ENCODE data around the gene PACS2.

The PACS2 gene

GRCh38 chr14:105412771-105413543, 98.4 kb downstream of the PACS2 start:
- ATAC-seq (ENCODE audit: low read depth), result no peak
- Histone ChIP-seq H3K4me3 (ENCODE audit: severe bottlenecking) (no peak overlapping the region), H3K9me3 (ENCODE audit: severe bottlenecking) (no peaks in the 10 kb centered on the region), H3K27me3 (ENCODE audit: insufficient read depth, poor library complexity, severe bottlenecking) (peaks cover 18% of the 10 kb centered on the region), H3K4me1 (ENCODE audit: insufficient read depth, poor library complexity, severe bottlenecking) (no peaks in the 10 kb centered on the region), H3K27ac (ENCODE audit: poor library complexity, severe bottlenecking) (no peak overlapping the region), H3K36me3 (ENCODE audit: low read depth) (no peaks in the 10 kb centered on the region)
- peak; percentile 57 for DNase-seq (ENCODE audit: low spot score)
- TF ChIP-seq CTCF (IDR thresholded peaks at IDR 0.05; ENCODE audit: poor library complexity, severe bottlenecking), result no peak

- Histone ChIP-seq H3K27ac (ENCODE audit: poor library complexity, severe bottlenecking) (no peak overlapping the region), H3K36me3 (ENCODE audit: low read depth) (no peaks in the 10 kb centered on the region), H3K4me3 (ENCODE audit: severe bottlenecking) (no peak overlapping the region), H3K4me1 (ENCODE audit: insufficient read depth, poor library complexity, severe bottlenecking) (no peaks in the 10 kb centered on the region), H3K27me3 (ENCODE audit: insufficient read depth, poor library complexity, severe bottlenecking) (peaks cover 18% of the 10 kb centered on the region), H3K9me3 (ENCODE audit: severe bottlenecking) (no peaks in the 10 kb centered on the region)
- no peak for TF ChIP-seq CTCF (IDR thresholded peaks at IDR 0.05; ENCODE audit: poor library complexity, severe bottlenecking)
- ATAC-seq (ENCODE audit: low read depth) (no peak), DNase-seq (ENCODE audit: low spot score) (peak; percentile 56)
Observed at GRCh38 chr14:105413544-105413886, 99.0 kb downstream of the PACS2 start.

GRCh38 chr14:105414456-105415371, 100.2 kb downstream of the PACS2 start:
- Histone ChIP-seq H3K9me3 (ENCODE audit: severe bottlenecking) (no peaks in the 10 kb centered on the region), H3K4me1 (ENCODE audit: insufficient read depth, poor library complexity, severe bottlenecking) (peaks cover 6% of the 10 kb centered on the region), H3K36me3 (ENCODE audit: low read depth) (no peaks in the 10 kb centered on the region), H3K27me3 (ENCODE audit: insufficient read depth, poor library complexity, severe bottlenecking) (peaks cover 18% of the 10 kb centered on the region), H3K27ac (ENCODE audit: poor library complexity, severe bottlenecking) (no peak overlapping the region), H3K4me3 (ENCODE audit: severe bottlenecking) (peak overlapping the region; percentile 47)
- DNase-seq (ENCODE audit: low spot score) (peak; percentile 73), ATAC-seq (ENCODE audit: low read depth) (peak; percentile 66)
- peak; percentile 82 for TF ChIP-seq CTCF (IDR thresholded peaks at IDR 0.05; ENCODE audit: poor library complexity, severe bottlenecking)

GRCh38 chr14:105415481-105416428, 101.2 kb downstream of the PACS2 start:
- Histone ChIP-seq H3K27me3 (ENCODE audit: insufficient read depth, poor library complexity, severe bottlenecking) (peaks cover 7% of the 10 kb centered on the region), H3K9me3 (ENCODE audit: severe bottlenecking) (no peaks in the 10 kb centered on the region), H3K4me1 (ENCODE audit: insufficient read depth, poor library complexity, severe bottlenecking) (peaks cover 6% of the 10 kb centered on the region), H3K4me3 (ENCODE audit: severe bottlenecking) (peak overlapping the region; percentile 47), H3K27ac (ENCODE audit: poor library complexity, severe bottlenecking) (no peak overlapping the region), H3K36me3 (ENCODE audit: low read depth) (no peaks in the 10 kb centered on the region)
- DNase-seq (ENCODE audit: low spot score) (peak; percentile 41), ATAC-seq (ENCODE audit: low read depth) (no peak)
- no peak for TF ChIP-seq CTCF (IDR thresholded peaks at IDR 0.05; ENCODE audit: poor library complexity, severe bottlenecking)

Measured in RWPE2 (cell line).